AG10803 (cell line): ENCODE data around the gene SNTG2.

Source experiments
- DNase-seq: peaks from one replicate; pipeline ENCODE4 v3.0.0; 2010; ENCODE audit warnings: low read depth
- H3K4me3 ChIP-seq: 2 replicates; pipeline ENCODE4 v1.5.1; 2011; ENCODE audit warnings: mild to moderate bottlenecking, low read length, control low read depth
- TF ChIP-seq, protein P1 (sequence below): conservative IDR thresholded peaks from 2 replicates; pipeline ENCODE4 v1.5.1; 2011; ENCODE audit warnings: mild to moderate bottlenecking, low read length, control low read depth, inconsistent platforms

SNTG2 gene

DNA sequence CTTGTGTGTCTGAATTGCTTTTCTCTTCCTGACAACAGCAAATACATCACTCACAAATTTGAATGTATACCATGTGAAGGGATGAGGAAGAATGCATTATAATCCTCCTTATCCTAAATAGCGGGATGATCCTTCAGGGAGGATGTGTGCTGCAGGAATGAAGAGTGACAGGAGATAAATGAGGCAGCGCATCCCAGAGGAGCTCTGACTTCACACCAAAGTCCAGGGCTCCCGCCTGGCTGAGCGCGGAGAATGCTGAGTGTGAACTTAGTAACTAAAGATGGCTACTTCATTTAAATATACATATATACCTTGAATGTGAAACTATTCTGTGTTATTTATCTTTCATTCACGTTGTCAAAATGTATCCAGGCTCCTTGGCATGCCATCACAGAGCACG, 317.4 kb downstream of the SNTG2 start:
- TF ChIP-seq, protein P1, sequence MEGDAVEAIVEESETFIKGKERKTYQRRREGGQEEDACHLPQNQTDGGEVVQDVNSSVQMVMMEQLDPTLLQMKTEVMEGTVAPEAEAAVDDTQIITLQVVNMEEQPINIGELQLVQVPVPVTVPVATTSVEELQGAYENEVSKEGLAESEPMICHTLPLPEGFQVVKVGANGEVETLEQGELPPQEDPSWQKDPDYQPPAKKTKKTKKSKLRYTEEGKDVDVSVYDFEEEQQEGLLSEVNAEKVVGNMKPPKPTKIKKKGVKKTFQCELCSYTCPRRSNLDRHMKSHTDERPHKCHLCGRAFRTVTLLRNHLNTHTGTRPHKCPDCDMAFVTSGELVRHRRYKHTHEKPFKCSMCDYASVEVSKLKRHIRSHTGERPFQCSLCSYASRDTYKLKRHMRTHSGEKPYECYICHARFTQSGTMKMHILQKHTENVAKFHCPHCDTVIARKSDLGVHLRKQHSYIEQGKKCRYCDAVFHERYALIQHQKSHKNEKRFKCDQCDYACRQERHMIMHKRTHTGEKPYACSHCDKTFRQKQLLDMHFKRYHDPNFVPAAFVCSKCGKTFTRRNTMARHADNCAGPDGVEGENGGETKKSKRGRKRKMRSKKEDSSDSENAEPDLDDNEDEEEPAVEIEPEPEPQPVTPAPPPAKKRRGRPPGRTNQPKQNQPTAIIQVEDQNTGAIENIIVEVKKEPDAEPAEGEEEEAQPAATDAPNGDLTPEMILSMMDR, result no peak
- no peak for DNase-seq
- H3K4me3 ChIP-seq, result no peak overlapping the region

GRCh38 chr2:1269812-1270211, 319.2 kb downstream of the SNTG2 start:
- no peak for DNase-seq
- TF ChIP-seq, protein P1, result no peak
- no peak overlapping the region for H3K4me3 ChIP-seq

- H3K4me3 ChIP-seq, result no peak overlapping the region
- DNase-seq, result no peak
- TF ChIP-seq, protein P1, result no peak
Observed at GRCh38 chr2:1272835-1273234, 322.2 kb downstream of the SNTG2 start.

DNA sequence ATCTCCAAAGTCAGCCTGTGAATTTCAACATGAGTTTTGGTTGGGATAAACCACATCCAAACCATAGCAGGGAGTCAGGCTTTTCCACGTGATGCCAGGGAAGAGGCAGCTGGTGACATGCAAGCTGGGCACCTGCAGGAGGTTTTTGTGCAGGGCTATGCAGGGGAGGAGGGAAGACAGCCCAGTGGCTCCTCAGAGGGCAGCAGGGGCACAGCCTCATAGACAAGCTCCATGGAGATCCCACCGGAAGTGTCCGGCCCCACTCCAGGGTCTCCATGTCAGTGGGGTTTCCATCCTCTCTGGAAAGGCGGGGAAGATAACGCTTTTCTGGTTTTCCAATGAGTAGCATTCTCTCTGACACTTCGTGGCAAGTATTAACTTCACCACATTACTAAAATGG, 327.0 kb downstream of the SNTG2 start:
- no peak for DNase-seq

GRCh38 chr2:1278125-1278524, 327.5 kb downstream of the SNTG2 start:
- DNase-seq, result no peak
- H3K4me3 ChIP-seq, result no peak overlapping the region
- TF ChIP-seq, protein P1, result no peak

More for the DNA sequence above, 327.0 kb downstream of the SNTG2 start:
- no peak overlapping the region for H3K4me3 ChIP-seq
- TF ChIP-seq, protein P1, result no peak

- no peak overlapping the region for H3K4me3 ChIP-seq
- TF ChIP-seq, protein P1, result no peak
- DNase-seq, result no peak
Observed at GRCh38 chr2:1278861-1279260, 328.2 kb downstream of the SNTG2 start.

DNA sequence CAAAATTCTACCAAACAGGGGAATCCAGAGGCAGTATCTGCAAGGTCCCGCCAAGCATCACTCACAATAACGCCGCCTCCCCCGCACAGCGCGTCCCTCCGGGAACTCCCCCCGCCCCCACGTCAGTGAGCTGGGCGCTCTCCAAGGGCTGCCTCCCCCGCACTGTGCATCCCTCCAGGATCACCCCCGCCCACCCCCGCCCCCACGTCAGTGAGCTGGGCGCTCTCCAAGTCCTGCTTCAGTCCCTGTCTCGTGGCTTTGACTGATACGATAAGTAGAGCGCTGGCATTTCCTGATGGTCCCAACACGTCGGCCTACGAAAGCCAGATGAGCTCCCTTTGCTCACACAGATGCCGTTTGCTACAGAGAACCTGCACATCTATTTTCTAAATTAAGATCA, 331.9 kb downstream of the SNTG2 start:
- DNase-seq, result no peak
- TF ChIP-seq, protein P1, result no peak
- no peak overlapping the region for H3K4me3 ChIP-seq
